ENCODE data around the gene SUFU.

DNA sequence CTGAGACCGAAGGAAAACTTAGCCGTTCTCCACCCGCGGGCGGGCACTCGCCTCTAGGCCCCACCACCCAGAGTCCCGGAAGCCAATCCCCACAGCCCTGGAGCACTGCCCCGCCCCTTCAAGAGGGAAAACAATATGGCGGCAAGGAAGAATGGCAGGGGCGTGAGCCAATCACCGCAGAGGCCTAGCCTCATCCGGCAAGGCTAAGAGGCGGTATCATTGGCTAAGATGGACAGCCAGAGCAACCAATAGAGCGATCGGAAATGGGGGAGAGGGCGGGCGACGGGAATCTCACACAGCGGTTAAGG lies 1.8 kb upstream of the SUFU start:
- TF ChIP-seq, protein P1, sequence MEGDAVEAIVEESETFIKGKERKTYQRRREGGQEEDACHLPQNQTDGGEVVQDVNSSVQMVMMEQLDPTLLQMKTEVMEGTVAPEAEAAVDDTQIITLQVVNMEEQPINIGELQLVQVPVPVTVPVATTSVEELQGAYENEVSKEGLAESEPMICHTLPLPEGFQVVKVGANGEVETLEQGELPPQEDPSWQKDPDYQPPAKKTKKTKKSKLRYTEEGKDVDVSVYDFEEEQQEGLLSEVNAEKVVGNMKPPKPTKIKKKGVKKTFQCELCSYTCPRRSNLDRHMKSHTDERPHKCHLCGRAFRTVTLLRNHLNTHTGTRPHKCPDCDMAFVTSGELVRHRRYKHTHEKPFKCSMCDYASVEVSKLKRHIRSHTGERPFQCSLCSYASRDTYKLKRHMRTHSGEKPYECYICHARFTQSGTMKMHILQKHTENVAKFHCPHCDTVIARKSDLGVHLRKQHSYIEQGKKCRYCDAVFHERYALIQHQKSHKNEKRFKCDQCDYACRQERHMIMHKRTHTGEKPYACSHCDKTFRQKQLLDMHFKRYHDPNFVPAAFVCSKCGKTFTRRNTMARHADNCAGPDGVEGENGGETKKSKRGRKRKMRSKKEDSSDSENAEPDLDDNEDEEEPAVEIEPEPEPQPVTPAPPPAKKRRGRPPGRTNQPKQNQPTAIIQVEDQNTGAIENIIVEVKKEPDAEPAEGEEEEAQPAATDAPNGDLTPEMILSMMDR (IDR thresholded peaks at IDR 0.05; ENCODE audit: low read depth, low read length, missing input control), result no peak
- TF ChIP-seq RAD21 (IDR thresholded peaks at IDR 0.05), result peak; percentile 35 to 60
